Transverse colon (tissue), 4 donors: Measurements from ENCODE around the gene TSHZ3. TPM values are rescaled to one million over a fixed set of nuclear protein-coding genes. Genes with fewer than 3 reads are reported as not detected.

Experiments used
- DNase-seq: peaks from one replicate; pipeline ENCODE4 v3.0.0-alpha.2; 2019
- H3K27ac ChIP-seq, 4 donors: fragments of 200-600 bp; sonication (generic); 2 replicates each; pipeline ENCODE4 v1.5.1; 2016 to 2018; ENCODE audit warnings: inconsistent platforms in 4 of 4
- H3K27me3 ChIP-seq: fragments of 200-600 bp; sonication (generic); 2 replicates; pipeline ENCODE4 v1.5.1; 2017; ENCODE audit warnings: inconsistent platforms
- H3K36me3 ChIP-seq, 4 donors: fragments of 200-600 bp; sonication (generic); 2 replicates each; pipeline ENCODE4 v1.5.1; 2017 to 2019; ENCODE audit warnings: inconsistent platforms in 4 of 4
- H3K4me1 ChIP-seq, 4 donors: fragments of 200-600 bp; sonication (generic); 2 replicates each; pipeline ENCODE4 v1.5.1; 2017 to 2020; ENCODE audit warnings: inconsistent platforms in 4 of 4
- H3K4me3 ChIP-seq, 4 donors: fragments of 200-600 bp; sonication (generic); 1 replicate in 1 of 4; 2 replicates in 3 of 4; pipeline versions ENCODE4 v1.5.1 to v1.6.1; 2017 to 2019; ENCODE audit warnings: inconsistent platforms in 4 of 4
- H3K9me3 ChIP-seq, 2 donors: fragments of 200-600 bp; sonication (generic); 2 replicates each; pipeline ENCODE4 v1.5.1; 2017 to 2019; ENCODE audit warnings: inconsistent platforms in 2 of 2
- EP300 ChIP-seq: sonication (generic); formaldehyde crosslinking; IDR thresholded peaks from one replicate; pipeline ENCODE4 v1.6.1; 2017; ENCODE audit warnings: antibody characterized with exemption, low read depth
- POLR2A ChIP-seq: fragments of 450-650 bp; IDR thresholded peaks from one replicate; pipeline ENCODE4 v1.6.1; 2016; ENCODE audit warnings: antibody characterized with exemption, mild to moderate bottlenecking, moderate library complexity
- POLR2AphosphoS5 ChIP-seq, 3 donors: sonication (generic); formaldehyde crosslinking; IDR thresholded peaks; one replicate each; pipeline ENCODE4 v1.6.1; 2016; ENCODE audit warnings: antibody characterized with exemption in 3 of 3
- WGBS, 2 donors: methylation state at CpG; one replicate each; pipeline ENCODE4 v1.1.5; 2018; ENCODE audit warnings: low coverage in 1 of 2; 5-methylcytosine and 5-hydroxymethylcytosine counted together
- in situ Hi-C, 4 donors: fragments of 200-750 bp; cut with MboI; loops; one replicate each; pipeline versions ENCODE4 v1.15.0 to v1.15.1; 2017; ENCODE audit warnings: low sequenced_read_pairs in 3 of 4, low pct_ligation_motif_present in 1 of 4, low pct_unique_long_range_greater_than_20kb in 1 of 4
- intact Hi-C: fragments of 100-400 bp; cut with DNase I; formaldehyde crosslinking; loops from one replicate; pipeline ENCODE4 v1.15.1; 2023; ENCODE audit warnings: low total_unique reads
- total RNA-seq, 4 donors: library from RNA; depleted of rRNA; stranded (reverse); fragments of >200 nt; gene quantifications; one replicate each; pipeline ENCODE4 v1.1.0, GENCODE V29; 2016
- TF ChIP-seq, protein P1 (sequence below), 5 experiments: fragments of 200-600 bp in 3 of 5; fragments of 450-650 bp in 2 of 5; sonication (generic) in 3 of 5; IDR thresholded peaks; 1 replicate in 2 of 5; 2 replicates in 3 of 5; pipeline ENCODE4 v1.5.1; 2016 to 2017; ENCODE audit warnings: antibody characterized with exemption in 5 of 5, inconsistent platforms in 3 of 5, mild to moderate bottlenecking in 2 of 5, moderate library complexity in 1 of 5

TSHZ3 gene
- total RNA-seq, 4 donors from 2014 or later, result 3.0 to 6.4 (median 4.6) TPM

DNA sequence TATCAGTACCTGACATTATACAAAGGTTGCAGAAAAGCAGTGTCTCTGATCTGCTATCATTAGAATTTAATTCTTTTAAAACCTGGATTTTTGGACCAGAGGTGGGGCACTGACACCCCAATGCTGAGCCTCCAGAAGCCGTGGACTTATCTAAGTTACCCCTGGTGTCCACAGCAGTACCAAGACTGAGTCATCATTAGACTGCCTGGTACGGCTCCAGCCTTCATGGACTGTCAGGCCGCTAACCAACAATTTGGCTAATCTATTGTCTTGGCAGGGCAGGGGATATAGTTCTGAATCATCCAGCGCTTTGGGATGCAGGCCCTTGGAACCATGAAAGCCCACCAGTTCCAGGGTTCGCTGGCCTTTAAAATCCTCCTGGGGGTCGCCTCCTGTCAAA lies 78.3 kb downstream of the TSHZ3 start:
- H3K4me1 ChIP-seq, result peaks cover 0 to 20% (median 4%) of the 10 kb centered on the region in 4 donors
- DNase-seq, result no peak
- 17 to 74% methylated on average over 1 to 6 of the region's 6 CpGs for WGBS, 2 donors
- no peak overlapping the region for H3K4me3 ChIP-seq
- H3K36me3 ChIP-seq, result no peaks in the 10 kb centered on the region
- no peaks in the 10 kb centered on the region for H3K9me3 ChIP-seq
- H3K27ac ChIP-seq, result no peak overlapping the region
- TF ChIP-seq EP300 (no peak), POLR2A (no peak), POLR2AphosphoS5 (IDR thresholded peaks at IDR 0.05) (no peak)
- TF ChIP-seq, protein P1, sequence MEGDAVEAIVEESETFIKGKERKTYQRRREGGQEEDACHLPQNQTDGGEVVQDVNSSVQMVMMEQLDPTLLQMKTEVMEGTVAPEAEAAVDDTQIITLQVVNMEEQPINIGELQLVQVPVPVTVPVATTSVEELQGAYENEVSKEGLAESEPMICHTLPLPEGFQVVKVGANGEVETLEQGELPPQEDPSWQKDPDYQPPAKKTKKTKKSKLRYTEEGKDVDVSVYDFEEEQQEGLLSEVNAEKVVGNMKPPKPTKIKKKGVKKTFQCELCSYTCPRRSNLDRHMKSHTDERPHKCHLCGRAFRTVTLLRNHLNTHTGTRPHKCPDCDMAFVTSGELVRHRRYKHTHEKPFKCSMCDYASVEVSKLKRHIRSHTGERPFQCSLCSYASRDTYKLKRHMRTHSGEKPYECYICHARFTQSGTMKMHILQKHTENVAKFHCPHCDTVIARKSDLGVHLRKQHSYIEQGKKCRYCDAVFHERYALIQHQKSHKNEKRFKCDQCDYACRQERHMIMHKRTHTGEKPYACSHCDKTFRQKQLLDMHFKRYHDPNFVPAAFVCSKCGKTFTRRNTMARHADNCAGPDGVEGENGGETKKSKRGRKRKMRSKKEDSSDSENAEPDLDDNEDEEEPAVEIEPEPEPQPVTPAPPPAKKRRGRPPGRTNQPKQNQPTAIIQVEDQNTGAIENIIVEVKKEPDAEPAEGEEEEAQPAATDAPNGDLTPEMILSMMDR (IDR thresholded peaks at IDR 0.05), result no peak
- in situ Hi-C loops, result no loop called here
- peaks cover 4% of the 10 kb centered on the region for H3K27me3 ChIP-seq
- intact Hi-C loops, result no loop called here

DNA sequence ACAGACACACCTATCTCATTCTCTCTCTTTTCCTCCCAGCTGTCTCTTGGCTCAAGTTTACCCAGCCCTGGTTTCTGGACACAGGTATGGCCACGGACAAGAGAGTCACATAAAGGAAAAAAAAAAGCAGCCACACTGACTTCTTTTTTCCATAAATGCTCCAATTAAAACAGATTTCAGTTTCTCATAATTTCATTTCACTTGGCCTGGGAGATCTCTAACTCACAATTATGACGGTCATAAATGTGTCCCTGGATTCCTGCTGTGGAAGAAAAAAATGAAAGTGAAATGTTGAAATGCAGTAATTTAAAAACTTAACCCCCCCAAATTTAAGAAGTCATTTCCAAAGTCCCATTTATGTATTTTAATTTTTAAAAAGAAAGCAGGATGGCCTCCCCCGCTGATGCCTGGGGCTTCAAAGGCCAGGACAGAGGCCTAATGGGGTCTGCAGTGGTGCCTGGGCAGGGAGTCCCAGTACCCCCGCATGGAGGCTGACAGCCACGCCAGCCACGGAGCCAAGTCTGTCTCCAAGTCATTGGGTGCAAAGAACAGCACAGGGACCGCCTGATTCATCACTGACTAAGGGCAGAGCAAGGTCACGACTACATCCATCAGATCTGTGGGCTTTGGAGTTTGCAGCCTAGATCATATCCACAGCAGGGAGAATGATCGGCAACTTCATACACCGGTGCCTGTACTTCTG lies 79.7 kb downstream of the TSHZ3 start:
- in situ Hi-C loops, result no loop called here
- Histone ChIP-seq H3K4me3 (no peak overlapping the region), H3K9me3 (no peaks in the 10 kb centered on the region), H3K4me1 (peaks cover 0 to 10% (median 1%) of the 10 kb centered on the region in 4 donors), H3K27me3 (peaks cover 3% of the 10 kb centered on the region), H3K36me3 (no peaks in the 10 kb centered on the region), H3K27ac (no peak overlapping the region)
- intact Hi-C loops, result no loop called here
- DNase-seq, result no peak
- 64 to 79% methylated on average over 3 to 10 of the region's 10 CpGs for WGBS, 2 donors
- no peak for TF ChIP-seq POLR2AphosphoS5 (IDR thresholded peaks at IDR 0.05)

DNA sequence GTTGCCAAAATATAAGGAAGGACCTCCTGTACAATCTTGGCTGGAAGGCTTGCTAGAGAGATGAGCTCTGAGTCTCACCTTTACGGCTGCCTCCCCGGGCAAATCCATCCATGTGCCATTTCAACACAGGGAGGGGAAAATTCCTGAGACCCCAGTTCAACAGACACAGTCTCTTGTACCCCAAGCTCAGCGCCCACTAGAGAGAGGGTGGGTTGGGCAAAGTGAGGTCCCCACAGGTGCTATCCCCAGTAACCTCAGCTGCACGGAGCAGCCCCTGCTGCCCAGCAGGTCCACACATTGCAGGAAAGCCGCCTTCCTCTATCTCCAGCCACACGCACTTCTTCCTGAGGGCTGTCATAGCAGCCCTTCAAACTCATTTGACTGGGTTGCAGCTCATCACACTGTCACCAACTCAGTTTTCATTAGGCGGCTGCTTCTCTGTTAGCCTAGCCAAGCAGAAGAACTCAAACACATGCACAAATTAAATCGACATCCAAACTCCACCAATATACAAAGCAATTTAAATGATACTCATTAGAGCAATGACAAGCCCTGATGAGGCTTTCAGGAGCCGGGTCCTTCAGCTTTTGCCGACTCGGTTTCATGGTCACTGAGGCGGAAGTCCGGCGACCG lies 80.4 kb downstream of the TSHZ3 start:
- WGBS, 2 donors, result 87 to 91% methylated on average over 9 to 15 of the region's 15 CpGs
- Histone ChIP-seq H3K9me3 (no peaks in the 10 kb centered on the region), H3K4me1 (peaks cover 0 to 3% (median 0%) of the 10 kb centered on the region in 4 donors), H3K4me3 (no peak overlapping the region), H3K27ac (no peak overlapping the region), H3K27me3 (no peaks in the 10 kb centered on the region), H3K36me3 (no peaks in the 10 kb centered on the region)
- intact Hi-C loops (no loop called here), in situ Hi-C loops (no loop called here)
- TF ChIP-seq POLR2AphosphoS5 (IDR thresholded peaks at IDR 0.05) (no peak), EP300 (no peak), POLR2A (no peak)
- TF ChIP-seq, protein P1 (IDR thresholded peaks at IDR 0.05), result no peak
- no peak for DNase-seq

DNA sequence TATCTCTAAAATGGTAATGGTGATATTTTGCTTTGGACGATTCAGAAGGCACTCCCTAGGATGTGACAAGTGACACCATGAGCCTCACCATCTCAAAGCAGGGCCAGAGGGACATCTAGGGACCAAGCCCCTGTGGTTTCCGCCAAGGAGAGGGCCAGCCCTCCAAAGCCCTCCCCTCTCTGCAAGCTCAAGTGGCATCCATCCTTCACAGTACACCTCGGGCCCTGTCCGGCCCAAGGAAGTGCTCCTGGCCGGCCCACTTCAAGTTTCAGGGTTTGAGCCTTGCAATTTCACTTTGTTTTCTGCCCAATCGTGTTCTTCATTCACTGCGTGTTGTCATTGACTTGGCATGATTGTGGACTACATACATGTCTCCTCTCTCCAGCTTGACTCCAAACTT lies 82.5 kb downstream of the TSHZ3 start:
- no peak for DNase-seq
- WGBS, 2 donors, result 92% methylated on average over 7 of the region's 7 CpGs; no CpG with 5 or more reads in 1 of the 2 donors
- no peaks in the 10 kb centered on the region for H3K27me3 ChIP-seq
- TF ChIP-seq POLR2AphosphoS5 (IDR thresholded peaks at IDR 0.05) (no peak), POLR2A (no peak), EP300 (no peak)
- TF ChIP-seq, protein P1 (IDR thresholded peaks at IDR 0.05), result no peak
- peaks cover 0 to 13% (median 5%) of the 10 kb centered on the region in 4 donors for H3K4me1 ChIP-seq
- H3K4me3 ChIP-seq, result no peak overlapping the region
- H3K9me3 ChIP-seq, result no peaks in the 10 kb centered on the region
- H3K36me3 ChIP-seq, result no peaks in the 10 kb centered on the region
- in situ Hi-C loops (no loop called here), intact Hi-C loops (no loop called here)
- H3K27ac ChIP-seq, result no peak overlapping the region
